ENCODE results near the gene ATP6V0C. TPM values are rescaled to one million over a fixed set of nuclear protein-coding genes. Genes with fewer than 3 reads are reported as not detected.

Gene ATP6V0C
- total and polyA plus RNA-seq, 5 donors from 2014 or later = 62.1 to 188 (median 73.9) TPM

DNA sequence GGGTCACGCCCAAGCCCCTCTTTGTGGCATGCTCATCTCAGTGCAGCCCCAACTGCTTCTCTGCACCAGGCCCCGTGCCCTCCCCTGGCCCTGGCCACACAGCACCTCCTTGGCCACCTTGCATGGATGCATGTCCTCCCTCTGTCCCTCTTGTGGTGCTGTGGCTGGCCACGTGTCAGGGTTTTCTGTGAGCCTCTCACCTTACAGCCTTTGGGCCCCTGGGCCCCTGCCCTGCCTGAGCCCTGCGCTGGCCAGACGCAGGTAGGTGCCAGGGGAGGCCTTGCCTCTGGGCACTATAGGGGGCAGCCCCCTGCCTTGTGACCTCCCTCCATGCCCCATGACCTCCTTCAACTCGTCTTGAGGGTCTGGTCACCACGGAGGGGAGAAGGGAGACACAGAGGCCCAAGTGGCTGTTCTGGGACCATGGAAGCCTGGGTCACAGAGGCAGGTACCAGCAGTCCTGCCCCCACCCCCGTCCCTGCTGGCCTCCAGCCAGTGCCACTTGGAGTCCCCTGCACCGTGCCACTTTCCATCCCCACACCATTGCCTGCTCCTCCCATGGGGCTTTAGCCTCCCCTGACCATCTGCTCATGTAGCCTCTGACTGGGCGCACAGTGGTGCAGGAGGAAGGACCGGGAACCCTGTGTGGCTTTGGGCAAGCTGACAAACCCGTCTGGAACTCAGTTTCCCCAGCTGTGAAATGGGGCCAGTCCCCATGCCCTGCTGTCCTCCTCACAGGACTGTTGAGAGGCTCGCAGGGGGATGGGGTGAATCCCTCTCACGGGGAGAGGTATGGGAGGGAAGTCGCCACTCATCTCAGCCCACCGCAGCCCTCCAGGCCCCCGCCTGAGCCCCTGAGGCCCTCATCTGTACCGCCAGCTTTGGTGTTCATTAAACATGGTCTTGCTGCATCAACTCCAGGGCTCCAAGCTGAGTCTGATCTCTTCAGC is 11.5 kb upstream of the ATP6V0C start:
- Histone ChIP-seq H3K9me3 (ENCODE audit: control insufficient read depth in 2 of 2, low read length in 2 of 2) (no peaks in the 10 kb centered on the region), H3K36me3 (ENCODE audit: control insufficient read depth, insufficient read depth, low read length) (no peaks in the 10 kb centered on the region), H3K4me3 (ENCODE audit: low read depth, low read length) (no peak overlapping the region), H3K27ac (ENCODE audit: insufficient read depth, low read length, poor library complexity, severe bottlenecking) (no peak overlapping the region), H3K4me1 (ENCODE audit: control insufficient read depth, insufficient read depth, low read length, poor library complexity, severe bottlenecking) (peaks cover 5% of the 10 kb centered on the region), H3K27me3 (ENCODE audit: control insufficient read depth, insufficient read depth, low read length) (no peaks in the 10 kb centered on the region)
- Mint-ChIP-seq H3K36me3 (no peaks in the 10 kb centered on the region), H3K27ac (no peak overlapping the region), H3K4me3 (peak overlapping the region in 1 of 4 donors; percentile 8), H3K27me3 (no peaks in the 10 kb centered on the region), H3K4me1 (peaks cover 0 to 2% (median 1%) of the 10 kb centered on the region in 4 donors), H3K9me3 (peaks cover 0 to 2% (median 0%) of the 10 kb centered on the region in 7 donors)
- ATAC-seq (ENCODE audit: low read depth in 2 of 2) (no peak), DNase-seq (no peak)

DNA sequence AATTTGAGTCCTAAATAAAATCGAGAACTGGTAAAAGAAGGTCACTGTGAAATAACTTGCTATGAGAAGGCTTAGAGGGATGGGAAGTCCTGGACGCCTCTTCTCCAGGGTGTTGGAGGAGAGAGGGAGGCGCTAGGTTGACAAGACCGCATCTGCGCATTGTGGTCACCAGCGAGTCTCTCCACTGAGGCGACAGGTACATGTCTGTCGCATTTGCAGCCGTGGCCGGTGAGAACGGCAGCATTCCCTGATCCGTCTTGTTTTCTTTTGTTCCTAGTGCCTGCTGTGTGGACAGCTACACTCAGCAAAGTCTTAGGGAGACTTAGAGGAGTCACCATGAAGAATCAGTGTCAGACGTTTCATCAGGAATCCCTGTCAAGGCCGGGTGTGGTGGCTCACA is 8.1 kb upstream of the ATP6V0C start:
- Histone ChIP-seq H3K9me3 (ENCODE audit: control insufficient read depth in 2 of 2, low read length in 2 of 2) (no peaks in the 10 kb centered on the region), H3K36me3 (ENCODE audit: control insufficient read depth, insufficient read depth, low read length) (no peaks in the 10 kb centered on the region), H3K27ac (ENCODE audit: insufficient read depth, low read length, poor library complexity, severe bottlenecking) (no peak overlapping the region), H3K27me3 (ENCODE audit: control insufficient read depth, insufficient read depth, low read length) (no peaks in the 10 kb centered on the region), H3K4me1 (ENCODE audit: control insufficient read depth, insufficient read depth, low read length, poor library complexity, severe bottlenecking) (peaks cover 5% of the 10 kb centered on the region), H3K4me3 (ENCODE audit: low read depth, low read length) (no peak overlapping the region)
- Mint-ChIP-seq H3K9me3 (no peaks in the 10 kb centered on the region), H3K4me3 (no peak overlapping the region), H3K36me3 (no peaks in the 10 kb centered on the region), H3K27ac (no peak overlapping the region), H3K4me1 (peaks cover 0 to 2% (median 0%) of the 10 kb centered on the region in 4 donors), H3K27me3 (no peaks in the 10 kb centered on the region)
- DNase-seq = no peak
- ATAC-seq (ENCODE audit: low read depth in 2 of 2) = no peak

DNA sequence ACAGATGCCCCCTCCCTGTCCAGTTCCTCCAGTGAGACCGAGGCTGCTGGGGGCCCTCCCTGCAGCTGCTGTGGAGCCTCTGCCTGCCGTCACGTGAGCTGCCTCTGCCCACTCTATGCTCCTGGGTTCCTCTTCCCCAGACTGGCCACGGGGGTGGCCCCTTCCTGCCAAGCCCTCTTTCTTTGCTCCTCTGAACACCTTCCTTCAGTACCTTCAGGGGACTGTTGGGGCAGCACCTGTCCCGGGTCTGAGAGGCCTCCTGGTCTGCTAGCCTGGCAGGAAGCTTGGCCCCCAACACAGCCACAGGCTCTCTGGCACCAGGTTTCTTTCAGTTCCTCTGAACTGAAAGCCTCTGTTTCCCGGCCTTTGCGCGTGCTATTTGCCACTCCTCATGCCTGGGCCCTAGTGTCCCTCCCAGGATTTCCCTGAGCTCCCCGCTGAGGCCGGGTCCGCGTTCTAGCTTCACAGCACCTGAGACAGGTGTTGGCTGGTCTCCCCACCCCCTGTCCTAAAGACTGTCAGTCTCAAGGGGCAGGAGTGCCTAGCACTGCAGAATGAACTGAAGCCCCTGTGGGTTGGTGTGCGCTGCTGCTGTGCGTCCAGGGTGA is 6.6 kb upstream of the ATP6V0C start:
- no peaks in the 10 kb centered on the region for H3K27me3 Mint-ChIP-seq

DNA sequence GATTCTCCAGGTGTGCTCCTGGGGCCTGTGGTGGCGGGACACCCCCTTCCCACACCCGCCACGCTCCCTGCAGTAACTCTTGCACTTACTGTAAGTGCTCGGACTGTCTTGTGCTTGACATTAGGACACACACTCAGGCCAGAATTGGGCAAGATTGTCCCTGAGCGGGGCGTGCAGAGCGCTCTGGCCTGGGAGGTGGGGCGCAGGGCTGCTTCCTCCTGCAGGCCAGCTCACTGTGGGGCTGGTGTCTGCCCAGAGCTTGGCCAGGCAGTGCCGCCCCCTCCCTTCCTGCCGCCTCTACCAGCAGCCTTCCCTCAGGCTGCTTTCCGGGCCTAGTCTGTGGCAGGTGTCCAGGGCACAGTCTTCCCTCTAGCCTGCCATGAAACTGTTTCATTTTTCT is 6.1 kb upstream of the ATP6V0C start:
- Mint-ChIP-seq H3K4me1 (peaks cover 0 to 8% (median under 1%) of the 10 kb centered on the region in 4 donors), H3K9me3 (no peaks in the 10 kb centered on the region), H3K27ac (no peak overlapping the region), H3K4me3 (no peak overlapping the region), H3K27me3 (no peaks in the 10 kb centered on the region), H3K36me3 (no peaks in the 10 kb centered on the region)
- Histone ChIP-seq H3K9me3 (ENCODE audit: control insufficient read depth in 2 of 2, low read length in 2 of 2) (no peaks in the 10 kb centered on the region), H3K4me3 (ENCODE audit: low read depth, low read length) (no peak overlapping the region), H3K27me3 (ENCODE audit: control insufficient read depth, insufficient read depth, low read length) (no peaks in the 10 kb centered on the region), H3K36me3 (ENCODE audit: control insufficient read depth, insufficient read depth, low read length) (no peaks in the 10 kb centered on the region), H3K4me1 (ENCODE audit: control insufficient read depth, insufficient read depth, low read length, poor library complexity, severe bottlenecking) (peaks cover under 1% of the 10 kb centered on the region), H3K27ac (ENCODE audit: insufficient read depth, low read length, poor library complexity, severe bottlenecking) (no peak overlapping the region)
- ATAC-seq (ENCODE audit: low read depth in 2 of 2) = no peak
- no peak for DNase-seq

More for the DNA sequence above, 6.6 kb upstream of the ATP6V0C start:
- H3K4me3 Mint-ChIP-seq = peak overlapping the region in 1 of 4 donors; percentile 32
- Histone ChIP-seq H3K4me1 (ENCODE audit: control insufficient read depth, insufficient read depth, low read length, poor library complexity, severe bottlenecking) (no peaks in the 10 kb centered on the region), H3K36me3 (ENCODE audit: control insufficient read depth, insufficient read depth, low read length) (no peaks in the 10 kb centered on the region), H3K9me3 (ENCODE audit: control insufficient read depth in 2 of 2, low read length in 2 of 2) (no peaks in the 10 kb centered on the region), H3K27me3 (ENCODE audit: control insufficient read depth, insufficient read depth, low read length) (no peaks in the 10 kb centered on the region), H3K27ac (ENCODE audit: insufficient read depth, low read length, poor library complexity, severe bottlenecking) (no peak overlapping the region), H3K4me3 (ENCODE audit: low read depth, low read length) (no peak overlapping the region)
- H3K27ac Mint-ChIP-seq = no peak overlapping the region
- no peaks in the 10 kb centered on the region for H3K36me3 Mint-ChIP-seq
- DNase-seq (no peak), ATAC-seq (ENCODE audit: low read depth in 2 of 2) (peak; percentile 33 to 47)
- H3K4me1 Mint-ChIP-seq = peaks cover 0 to 3% (median 0%) of the 10 kb centered on the region in 4 donors
- no peaks in the 10 kb centered on the region for H3K9me3 Mint-ChIP-seq

DNA sequence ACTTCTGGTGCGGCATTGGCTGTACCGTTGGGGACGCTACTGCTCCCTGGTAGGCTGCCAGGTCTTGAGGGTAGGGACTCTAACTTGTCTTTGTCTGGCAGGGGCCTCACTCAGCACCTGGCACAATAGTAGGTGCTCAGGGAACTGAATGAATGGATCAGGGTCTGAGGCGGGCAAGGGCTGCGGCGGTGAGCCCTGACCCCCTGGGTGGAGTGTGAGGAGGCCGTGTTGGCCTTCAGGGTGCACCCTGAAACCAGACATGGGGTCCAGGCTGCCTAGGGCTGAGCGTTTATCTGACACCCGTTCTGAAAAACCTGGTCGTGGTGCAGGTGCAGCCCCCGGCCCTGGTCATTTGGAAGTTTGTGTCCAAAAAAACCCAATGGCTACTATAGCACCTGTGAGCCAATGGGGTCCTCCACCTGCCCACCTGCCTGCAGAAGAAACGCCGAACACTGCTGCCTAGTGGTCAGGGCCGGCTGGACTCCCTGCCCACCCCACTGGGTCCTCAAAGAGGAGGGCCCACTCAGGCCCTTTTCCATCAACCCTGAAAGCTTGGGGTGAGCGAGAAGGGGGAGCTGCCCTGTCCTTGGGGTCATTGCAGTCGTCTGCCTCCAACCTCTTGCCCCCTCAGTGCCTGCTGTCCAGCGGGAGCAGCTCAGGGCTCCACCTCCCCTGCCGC is 4.9 kb upstream of the ATP6V0C start:
- no peak for DNase-seq

DNA sequence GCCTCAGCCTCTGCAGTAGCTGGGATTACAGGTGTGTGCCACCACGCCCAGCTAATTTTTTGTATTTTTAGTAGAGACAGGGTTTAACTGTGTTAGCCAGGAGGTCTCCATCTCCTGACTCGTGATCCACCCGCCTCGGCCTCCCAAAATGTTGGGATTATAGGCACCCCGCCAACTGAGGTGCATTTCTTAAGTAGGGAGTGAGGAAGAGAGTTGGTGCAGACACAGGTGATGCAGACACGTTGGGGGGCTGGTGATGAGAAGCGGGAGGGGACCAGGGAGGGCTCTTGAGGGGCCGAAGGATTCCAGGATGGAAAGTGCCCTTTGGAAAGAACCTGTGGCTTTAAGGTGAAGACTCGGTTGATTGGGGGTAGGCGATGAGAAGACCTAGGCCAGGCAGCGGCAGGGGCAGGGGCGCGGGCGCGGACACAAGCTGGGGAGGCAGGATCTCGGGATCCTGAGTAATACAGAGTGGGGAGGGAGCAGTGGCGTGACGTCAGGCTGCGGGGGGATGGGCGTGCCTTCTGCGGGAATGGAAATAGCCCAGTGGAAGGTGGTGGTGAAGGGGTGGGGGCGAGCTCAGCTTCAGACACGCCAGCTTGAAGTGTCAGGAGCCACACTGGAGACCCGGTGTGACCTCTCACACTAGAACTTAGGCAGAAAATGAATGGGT is 2.5 kb upstream of the ATP6V0C start:
- H3K36me3 Mint-ChIP-seq = peaks cover 8% of the 10 kb centered on the region
- no peak for ATAC-seq (ENCODE audit: low read depth in 2 of 2)
- Histone ChIP-seq H3K4me3 (ENCODE audit: low read depth, low read length) (no peak overlapping the region), H3K36me3 (ENCODE audit: control insufficient read depth, insufficient read depth, low read length) (no peaks in the 10 kb centered on the region), H3K9me3 (ENCODE audit: control insufficient read depth in 2 of 2, low read length in 2 of 2) (no peaks in the 10 kb centered on the region), H3K27ac (ENCODE audit: insufficient read depth, low read length, poor library complexity, severe bottlenecking) (no peak overlapping the region), H3K4me1 (ENCODE audit: control insufficient read depth, insufficient read depth, low read length, poor library complexity, severe bottlenecking) (peaks cover 26% of the 10 kb centered on the region), H3K27me3 (ENCODE audit: control insufficient read depth, insufficient read depth, low read length) (no peaks in the 10 kb centered on the region)
- H3K4me3 Mint-ChIP-seq = peak overlapping the region in 2 of 4 donors; percentile 29 to 60
- DNase-seq = no peak
- H3K4me1 Mint-ChIP-seq = peaks cover 7 to 33% (median 14%) of the 10 kb centered on the region in 4 donors
- H3K27ac Mint-ChIP-seq = no peak overlapping the region
- H3K27me3 Mint-ChIP-seq = peaks cover 11% of the 10 kb centered on the region
- H3K9me3 Mint-ChIP-seq = no peaks in the 10 kb centered on the region

More for the DNA sequence above, 4.9 kb upstream of the ATP6V0C start:
- Mint-ChIP-seq H3K36me3 (no peaks in the 10 kb centered on the region), H3K27ac (no peak overlapping the region), H3K4me1 (peaks cover 0 to 16% (median 1%) of the 10 kb centered on the region in 4 donors), H3K4me3 (no peak overlapping the region), H3K27me3 (no peaks in the 10 kb centered on the region), H3K9me3 (no peaks in the 10 kb centered on the region)
- H3K4me1 ChIP-seq (ENCODE audit: control insufficient read depth, insufficient read depth, low read length, poor library complexity, severe bottlenecking) = peaks cover 8% of the 10 kb centered on the region
- no peak overlapping the region for H3K4me3 ChIP-seq (ENCODE audit: low read depth, low read length)
- no peaks in the 10 kb centered on the region for H3K27me3 ChIP-seq (ENCODE audit: control insufficient read depth, insufficient read depth, low read length)
- ATAC-seq (ENCODE audit: low read depth in 2 of 2) = no peak
- H3K9me3 ChIP-seq (ENCODE audit: control insufficient read depth in 2 of 2, low read length in 2 of 2) = no peaks in the 10 kb centered on the region
- no peak overlapping the region for H3K27ac ChIP-seq (ENCODE audit: insufficient read depth, low read length, poor library complexity, severe bottlenecking)
- H3K36me3 ChIP-seq (ENCODE audit: control insufficient read depth, insufficient read depth, low read length) = no peaks in the 10 kb centered on the region

DNA sequence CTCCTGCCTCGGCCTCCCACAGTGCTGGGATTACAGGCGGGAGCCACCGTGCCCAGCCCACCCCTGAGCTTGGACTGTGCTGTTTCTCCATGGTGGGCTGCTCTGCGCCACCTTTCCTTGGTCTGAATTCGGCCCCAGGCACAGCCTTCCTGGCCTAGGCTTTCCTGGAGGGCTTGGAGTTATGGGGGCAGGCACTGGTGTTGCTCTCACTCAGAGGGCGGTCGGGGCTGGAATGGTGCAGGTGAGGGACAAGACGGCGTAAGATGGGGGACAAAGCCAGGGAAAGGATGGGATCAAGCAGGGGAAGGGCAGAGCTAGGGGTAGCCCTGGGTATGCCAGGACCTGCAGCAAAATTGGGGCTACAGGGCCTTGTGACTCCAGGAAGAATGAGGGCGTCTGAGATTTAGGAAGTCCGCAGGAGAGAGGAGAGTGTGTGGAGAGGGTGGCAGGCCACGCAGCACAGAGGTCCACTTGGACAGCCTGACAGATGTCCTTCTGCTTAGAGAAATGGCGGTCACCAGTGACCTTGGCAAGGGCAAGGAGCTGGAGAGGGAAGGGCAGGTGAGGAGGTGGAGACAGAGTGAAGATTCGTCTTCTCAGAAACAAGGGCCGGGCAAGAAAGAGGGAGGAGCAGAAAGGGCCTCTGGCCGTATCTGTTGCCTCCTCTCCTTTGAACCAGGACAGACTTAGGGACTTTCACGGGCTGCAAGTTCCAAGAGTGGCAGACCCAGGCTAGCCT is 1.6 kb upstream of the ATP6V0C start:
- H3K36me3 ChIP-seq (ENCODE audit: control insufficient read depth, insufficient read depth, low read length) = no peaks in the 10 kb centered on the region
- peak overlapping the region; percentile 83 to 95 (median 92) for H3K4me3 Mint-ChIP-seq
- no peak overlapping the region for H3K27ac ChIP-seq (ENCODE audit: insufficient read depth, low read length, poor library complexity, severe bottlenecking)
- H3K4me1 Mint-ChIP-seq = peaks cover 16 to 42% (median 22%) of the 10 kb centered on the region in 4 donors
- peak overlapping the region; percentile 51 to 93 (median 90) for H3K27ac Mint-ChIP-seq
- ATAC-seq (ENCODE audit: low read depth in 2 of 2) = no peak
- peaks cover 35% of the 10 kb centered on the region for H3K4me1 ChIP-seq (ENCODE audit: control insufficient read depth, insufficient read depth, low read length, poor library complexity, severe bottlenecking)
- H3K4me3 ChIP-seq (ENCODE audit: low read depth, low read length) = no peak overlapping the region
- DNase-seq = no peak
- no peaks in the 10 kb centered on the region for H3K9me3 ChIP-seq (ENCODE audit: control insufficient read depth in 2 of 2, low read length in 2 of 2)
- H3K27me3 ChIP-seq (ENCODE audit: control insufficient read depth, insufficient read depth, low read length) = no peaks in the 10 kb centered on the region
- H3K36me3 Mint-ChIP-seq = peaks cover 11% of the 10 kb centered on the region
- no peaks in the 10 kb centered on the region for H3K9me3 Mint-ChIP-seq
- peaks cover 11% of the 10 kb centered on the region for H3K27me3 Mint-ChIP-seq

All from CD4-positive, CD25-positive, alpha-beta regulatory T cell (primary cell).